ENCODE data around the gene CHD5. TPM values are rescaled to one million over a fixed set of nuclear protein-coding genes. Genes with fewer than 3 reads are reported as not detected.

Gene CHD5
- total and polyA plus RNA-seq, 4 donors = 9.9 to 51.1 (median 34.4) TPM

- no peak overlapping the region for H3K4me3 ChIP-seq (ENCODE audit: low read depth, low read length)
- H3K9me3 ChIP-seq (ENCODE audit: control insufficient read depth, insufficient read depth, low read length) = peaks cover 2% of the 10 kb centered on the region
- H3K36me3 ChIP-seq (ENCODE audit: control insufficient read depth, insufficient read depth, low read length) = peaks cover 90% of the 10 kb centered on the region
- no peak for DNase-seq (ENCODE audit: low read depth in 4 of 6, low spot score in 6 of 6)
- 90% methylated on average over 6 of the region's 9 CpGs for WGBS (ENCODE audit: insufficient coverage)
- no peak overlapping the region for H3K27ac ChIP-seq (ENCODE audit: low read depth, low read length)
- no peaks in the 10 kb centered on the region for H3K27me3 ChIP-seq (ENCODE audit: control insufficient read depth, insufficient read depth, low read length)
- peaks cover 16% of the 10 kb centered on the region for H3K4me1 ChIP-seq (ENCODE audit: control insufficient read depth, insufficient read depth, low read length)
Measured at GRCh38 chr1:6129313-6129712, 50.8 kb downstream of the CHD5 start.

- Histone ChIP-seq H3K27ac (ENCODE audit: low read depth, low read length) (no peak overlapping the region), H3K9me3 (ENCODE audit: control insufficient read depth, insufficient read depth, low read length) (peaks cover 2% of the 10 kb centered on the region), H3K36me3 (ENCODE audit: control insufficient read depth, insufficient read depth, low read length) (peaks cover 88% of the 10 kb centered on the region), H3K4me3 (ENCODE audit: low read depth, low read length) (no peak overlapping the region), H3K27me3 (ENCODE audit: control insufficient read depth, insufficient read depth, low read length) (no peaks in the 10 kb centered on the region), H3K4me1 (ENCODE audit: control insufficient read depth, insufficient read depth, low read length) (peaks cover 16% of the 10 kb centered on the region)
- 96% methylated on average over 34 of the region's 34 CpGs for WGBS (ENCODE audit: insufficient coverage)
- no peak for DNase-seq (ENCODE audit: low read depth in 4 of 6, low spot score in 6 of 6)
Measured at GRCh38 chr1:6128276-6129081, 51.6 kb downstream of the CHD5 start.

- peaks cover 84% of the 10 kb centered on the region for H3K36me3 ChIP-seq (ENCODE audit: control insufficient read depth, insufficient read depth, low read length)
- no peak overlapping the region for H3K27ac ChIP-seq (ENCODE audit: low read depth, low read length)
- no peak overlapping the region for H3K4me3 ChIP-seq (ENCODE audit: low read depth, low read length)
- WGBS (ENCODE audit: insufficient coverage) = 13% methylated on average over 38 of the region's 41 CpGs
- peaks cover 16% of the 10 kb centered on the region for H3K4me1 ChIP-seq (ENCODE audit: control insufficient read depth, insufficient read depth, low read length)
- no peaks in the 10 kb centered on the region for H3K27me3 ChIP-seq (ENCODE audit: control insufficient read depth, insufficient read depth, low read length)
- peaks cover 2% of the 10 kb centered on the region for H3K9me3 ChIP-seq (ENCODE audit: control insufficient read depth, insufficient read depth, low read length)
- peak in 3 of 6 donors; percentile 17 to 77 (median 72) for DNase-seq (ENCODE audit: low read depth in 4 of 6, low spot score in 6 of 6)
Measured at GRCh38 chr1:6127587-6128163, 52.4 kb downstream of the CHD5 start.

- Histone ChIP-seq H3K27me3 (ENCODE audit: control insufficient read depth, insufficient read depth, low read length) (no peaks in the 10 kb centered on the region), H3K4me3 (ENCODE audit: low read depth, low read length) (no peak overlapping the region), H3K27ac (ENCODE audit: low read depth, low read length) (no peak overlapping the region), H3K9me3 (ENCODE audit: control insufficient read depth, insufficient read depth, low read length) (no peaks in the 10 kb centered on the region), H3K36me3 (ENCODE audit: control insufficient read depth, insufficient read depth, low read length) (peaks cover 87% of the 10 kb centered on the region), H3K4me1 (ENCODE audit: control insufficient read depth, insufficient read depth, low read length) (peaks cover 16% of the 10 kb centered on the region)
- DNase-seq (ENCODE audit: low read depth in 4 of 6, low spot score in 6 of 6) = no peak
- 88% methylated on average over 16 of the region's 16 CpGs for WGBS (ENCODE audit: insufficient coverage)
Measured at GRCh38 chr1:6126521-6127067, 53.5 kb downstream of the CHD5 start.

- no peaks in the 10 kb centered on the region for H3K9me3 ChIP-seq (ENCODE audit: control insufficient read depth, insufficient read depth, low read length)
- no peak overlapping the region for H3K4me3 ChIP-seq (ENCODE audit: low read depth, low read length)
- peaks cover 89% of the 10 kb centered on the region for H3K36me3 ChIP-seq (ENCODE audit: control insufficient read depth, insufficient read depth, low read length)
- H3K27me3 ChIP-seq (ENCODE audit: control insufficient read depth, insufficient read depth, low read length) = no peaks in the 10 kb centered on the region
- H3K27ac ChIP-seq (ENCODE audit: low read depth, low read length) = no peak overlapping the region
- no peak for DNase-seq (ENCODE audit: low read depth in 4 of 6, low spot score in 6 of 6)
- H3K4me1 ChIP-seq (ENCODE audit: control insufficient read depth, insufficient read depth, low read length) = peaks cover 16% of the 10 kb centered on the region
- WGBS (ENCODE audit: insufficient coverage) = 85% methylated on average over 9 of the region's 13 CpGs
Measured at GRCh38 chr1:6126028-6126427, 54.1 kb downstream of the CHD5 start.

GRCh38 chr1:6125366-6125765, 54.8 kb downstream of the CHD5 start:
- no peaks in the 10 kb centered on the region for H3K9me3 ChIP-seq (ENCODE audit: control insufficient read depth, insufficient read depth, low read length)
- no peak overlapping the region for H3K4me3 ChIP-seq (ENCODE audit: low read depth, low read length)
- H3K27ac ChIP-seq (ENCODE audit: low read depth, low read length) = no peak overlapping the region
- DNase-seq (ENCODE audit: low read depth in 4 of 6, low spot score in 6 of 6) = no peak
- 74% methylated on average over 15 of the region's 15 CpGs for WGBS (ENCODE audit: insufficient coverage)
- no peaks in the 10 kb centered on the region for H3K27me3 ChIP-seq (ENCODE audit: control insufficient read depth, insufficient read depth, low read length)
- H3K36me3 ChIP-seq (ENCODE audit: control insufficient read depth, insufficient read depth, low read length) = peaks cover 87% of the 10 kb centered on the region
- H3K4me1 ChIP-seq (ENCODE audit: control insufficient read depth, insufficient read depth, low read length) = peaks cover 16% of the 10 kb centered on the region

GRCh38 chr1:6124746-6125365, 55.3 kb downstream of the CHD5 start:
- H3K4me1 ChIP-seq (ENCODE audit: control insufficient read depth, insufficient read depth, low read length) = peaks cover 16% of the 10 kb centered on the region
- H3K4me3 ChIP-seq (ENCODE audit: low read depth, low read length) = no peak overlapping the region
- DNase-seq (ENCODE audit: low read depth in 4 of 6, low spot score in 6 of 6) = no peak
- 85% methylated on average over 20 of the region's 21 CpGs for WGBS (ENCODE audit: insufficient coverage)
- no peaks in the 10 kb centered on the region for H3K27me3 ChIP-seq (ENCODE audit: control insufficient read depth, insufficient read depth, low read length)
- peaks cover 82% of the 10 kb centered on the region for H3K36me3 ChIP-seq (ENCODE audit: control insufficient read depth, insufficient read depth, low read length)
- no peak overlapping the region for H3K27ac ChIP-seq (ENCODE audit: low read depth, low read length)
- H3K9me3 ChIP-seq (ENCODE audit: control insufficient read depth, insufficient read depth, low read length) = no peaks in the 10 kb centered on the region

GRCh38 chr1:6124341-6124740, 55.8 kb downstream of the CHD5 start:
- Histone ChIP-seq H3K4me1 (ENCODE audit: control insufficient read depth, insufficient read depth, low read length) (peaks cover 16% of the 10 kb centered on the region), H3K27me3 (ENCODE audit: control insufficient read depth, insufficient read depth, low read length) (no peaks in the 10 kb centered on the region), H3K4me3 (ENCODE audit: low read depth, low read length) (no peak overlapping the region), H3K36me3 (ENCODE audit: control insufficient read depth, insufficient read depth, low read length) (peaks cover 77% of the 10 kb centered on the region), H3K9me3 (ENCODE audit: control insufficient read depth, insufficient read depth, low read length) (no peaks in the 10 kb centered on the region), H3K27ac (ENCODE audit: low read depth, low read length) (no peak overlapping the region)
- 87% methylated on average over 4 of the region's 12 CpGs for WGBS (ENCODE audit: insufficient coverage)
- no peak for DNase-seq (ENCODE audit: low read depth in 4 of 6, low spot score in 6 of 6)

- WGBS (ENCODE audit: insufficient coverage) = 85% methylated on average over 10 of the region's 10 CpGs
Measured at GRCh38 chr1:6123816-6124215, 56.3 kb downstream of the CHD5 start.

More at GRCh38 chr1:6123816-6124215, 56.3 kb downstream of the CHD5 start:
- no peak for DNase-seq (ENCODE audit: low read depth in 4 of 6, low spot score in 6 of 6)
- Histone ChIP-seq H3K4me1 (ENCODE audit: control insufficient read depth, insufficient read depth, low read length) (peaks cover 16% of the 10 kb centered on the region), H3K27ac (ENCODE audit: low read depth, low read length) (no peak overlapping the region), H3K27me3 (ENCODE audit: control insufficient read depth, insufficient read depth, low read length) (no peaks in the 10 kb centered on the region), H3K4me3 (ENCODE audit: low read depth, low read length) (no peak overlapping the region), H3K36me3 (ENCODE audit: control insufficient read depth, insufficient read depth, low read length) (peaks cover 72% of the 10 kb centered on the region), H3K9me3 (ENCODE audit: control insufficient read depth, insufficient read depth, low read length) (no peaks in the 10 kb centered on the region)

Measured in spinal cord (tissue), 10 donors.